ENCODE results near the gene RBM4. TPM values are rescaled to one million over a fixed set of nuclear protein-coding genes. Genes with fewer than 3 reads are reported as not detected.

RBM4 gene
- total and polyA plus RNA-seq, 2 of the 4 experiments (the other 2 are of a cell fraction), result 165 to 198 TPM

DNA sequence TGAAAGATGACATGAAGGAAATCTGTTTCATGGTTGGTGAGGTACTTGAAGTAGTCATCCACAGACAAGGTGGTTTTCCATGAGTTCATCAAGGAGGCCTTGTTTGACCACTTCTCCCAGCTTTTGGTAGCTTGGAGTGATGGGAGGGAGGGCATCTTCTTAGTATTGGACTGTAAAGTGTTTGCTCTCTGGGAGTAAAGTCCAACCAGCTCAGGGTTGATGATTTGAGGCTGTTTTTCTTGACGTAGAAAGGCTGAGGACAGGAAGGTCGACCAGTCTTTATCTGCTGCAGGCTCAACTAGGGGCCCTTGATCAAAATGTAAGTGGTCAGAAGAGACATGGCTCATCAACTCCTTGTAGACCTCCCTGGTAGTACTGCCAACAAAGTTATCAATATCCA, 47.3 kb upstream of the RBM4 start:
- ChIA-PET CTCF (no interaction called here), POLR2A (ENCODE audit: unreplicated experiment) (no interaction called here)
- intact Hi-C loops (cut with micrococcal nuclease), result no loop called here

More for the DNA sequence above, 47.3 kb upstream of the RBM4 start:
- no peak overlapping the region for H2AFZ ChIP-seq (replicated peaks; ENCODE audit: low read length, poor library complexity)
- dilution Hi-C loops (cut with HindIII; ENCODE audit: low sequenced_read_pairs, unreplicated experiment), result no loop called here
- H2BK120ac ChIP-seq (ENCODE audit: low read depth, low read length), result no peak overlapping the region
- no peak for TF ChIP-seq MXI1 (IDR thresholded peaks at IDR 0.05; ENCODE audit: borderline replicate concordance, low read depth, low read length)
- TF ChIP-seq RAD21 (IDR thresholded peaks at IDR 0.05; ENCODE audit: low read length), result no peak
- no peak for TF ChIP-seq SMC3 (IDR thresholded peaks at IDR 0.05; ENCODE audit: low read depth, low read length)
- no peak for TF ChIP-seq CHD1 (IDR thresholded peaks at IDR 0.05; ENCODE audit: low read depth, low read length)
- TF ChIP-seq NFE2L2 (IDR thresholded peaks at IDR 0.05; ENCODE audit: low read depth, low read length), result no peak
- no peak for TF ChIP-seq RCOR1 (IDR thresholded peaks at IDR 0.05; ENCODE audit: insufficient replicate concordance, low read length)
- no peak for TF ChIP-seq FOS (IDR thresholded peaks at IDR 0.05; ENCODE audit: low read depth, low read length)
- no peak for TF ChIP-seq MAFK (IDR thresholded peaks at IDR 0.05; ENCODE audit: low read depth, low read length)
- TF ChIP-seq, protein P1, sequence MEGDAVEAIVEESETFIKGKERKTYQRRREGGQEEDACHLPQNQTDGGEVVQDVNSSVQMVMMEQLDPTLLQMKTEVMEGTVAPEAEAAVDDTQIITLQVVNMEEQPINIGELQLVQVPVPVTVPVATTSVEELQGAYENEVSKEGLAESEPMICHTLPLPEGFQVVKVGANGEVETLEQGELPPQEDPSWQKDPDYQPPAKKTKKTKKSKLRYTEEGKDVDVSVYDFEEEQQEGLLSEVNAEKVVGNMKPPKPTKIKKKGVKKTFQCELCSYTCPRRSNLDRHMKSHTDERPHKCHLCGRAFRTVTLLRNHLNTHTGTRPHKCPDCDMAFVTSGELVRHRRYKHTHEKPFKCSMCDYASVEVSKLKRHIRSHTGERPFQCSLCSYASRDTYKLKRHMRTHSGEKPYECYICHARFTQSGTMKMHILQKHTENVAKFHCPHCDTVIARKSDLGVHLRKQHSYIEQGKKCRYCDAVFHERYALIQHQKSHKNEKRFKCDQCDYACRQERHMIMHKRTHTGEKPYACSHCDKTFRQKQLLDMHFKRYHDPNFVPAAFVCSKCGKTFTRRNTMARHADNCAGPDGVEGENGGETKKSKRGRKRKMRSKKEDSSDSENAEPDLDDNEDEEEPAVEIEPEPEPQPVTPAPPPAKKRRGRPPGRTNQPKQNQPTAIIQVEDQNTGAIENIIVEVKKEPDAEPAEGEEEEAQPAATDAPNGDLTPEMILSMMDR (conservative IDR thresholded peaks at IDR 0.05; ENCODE audit: low read depth, low read length), result no peak
- TF ChIP-seq MAZ (IDR thresholded peaks at IDR 0.05; ENCODE audit: borderline replicate concordance, low read depth, low read length), result no peak
- TF ChIP-seq, protein P2, sequence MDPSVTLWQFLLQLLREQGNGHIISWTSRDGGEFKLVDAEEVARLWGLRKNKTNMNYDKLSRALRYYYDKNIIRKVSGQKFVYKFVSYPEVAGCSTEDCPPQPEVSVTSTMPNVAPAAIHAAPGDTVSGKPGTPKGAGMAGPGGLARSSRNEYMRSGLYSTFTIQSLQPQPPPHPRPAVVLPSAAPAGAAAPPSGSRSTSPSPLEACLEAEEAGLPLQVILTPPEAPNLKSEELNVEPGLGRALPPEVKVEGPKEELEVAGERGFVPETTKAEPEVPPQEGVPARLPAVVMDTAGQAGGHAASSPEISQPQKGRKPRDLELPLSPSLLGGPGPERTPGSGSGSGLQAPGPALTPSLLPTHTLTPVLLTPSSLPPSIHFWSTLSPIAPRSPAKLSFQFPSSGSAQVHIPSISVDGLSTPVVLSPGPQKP (IDR thresholded peaks at IDR 0.05; ENCODE audit: borderline replicate concordance, low read depth, low read length), result no peak
- TF ChIP-seq BHLHE40 (IDR thresholded peaks at IDR 0.05; ENCODE audit: low read depth, low read length), result no peak
- TF ChIP-seq, protein P3, sequence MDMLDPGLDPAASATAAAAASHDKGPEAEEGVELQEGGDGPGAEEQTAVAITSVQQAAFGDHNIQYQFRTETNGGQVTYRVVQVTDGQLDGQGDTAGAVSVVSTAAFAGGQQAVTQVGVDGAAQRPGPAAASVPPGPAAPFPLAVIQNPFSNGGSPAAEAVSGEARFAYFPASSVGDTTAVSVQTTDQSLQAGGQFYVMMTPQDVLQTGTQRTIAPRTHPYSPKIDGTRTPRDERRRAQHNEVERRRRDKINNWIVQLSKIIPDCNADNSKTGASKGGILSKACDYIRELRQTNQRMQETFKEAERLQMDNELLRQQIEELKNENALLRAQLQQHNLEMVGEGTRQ (IDR thresholded peaks at IDR 0.05; ENCODE audit: low read depth, low read length), result no peak
- no peak for TF ChIP-seq CEBPB (IDR thresholded peaks at IDR 0.05; ENCODE audit: low read depth, low read length)
- TF ChIP-seq POLR2A (IDR thresholded peaks at IDR 0.05; ENCODE audit: low read depth, low read length), result no peak
- TF ChIP-seq RFX5 (IDR thresholded peaks at IDR 0.05; ENCODE audit: low read depth, low read length), result no peak
- in situ Hi-C loops (cut with MboI; ENCODE audit: low sequenced_read_pairs), result no loop called here
- no peak overlapping the region for H4K8ac ChIP-seq (ENCODE audit: low read depth in 2 of 2, low read length in 2 of 2)
- WGBS, 2 experiments (ENCODE audit: extremely low coverage in 2 of 2, insufficient read length in 1 of 2), result no CpG with 5 or more reads among the region's 2 CpGs
- H3K18ac ChIP-seq (ENCODE audit: low read depth, low read length), result no peak overlapping the region
- H3K4me2 ChIP-seq (ENCODE audit: low read depth, low read length), result no peak overlapping the region
- no peak overlapping the region for H2AK9ac ChIP-seq (replicated peaks; ENCODE audit: low read depth, low read length, poor library complexity)
- H2BK5ac ChIP-seq (ENCODE audit: low read depth, low read length, poor library complexity, severe bottlenecking), result no peak overlapping the region
- H4K20me1 ChIP-seq (ENCODE audit: insufficient read depth, low read length), result no peaks in the 10 kb centered on the region
- no peak overlapping the region for H2AK5ac ChIP-seq (ENCODE audit: low read depth, low read length)
- H3K9ac ChIP-seq (ENCODE audit: low read depth, low read length), result no peak overlapping the region
- no peak overlapping the region for H2BK15ac ChIP-seq (ENCODE audit: low read depth, low read length)
- H3K23ac ChIP-seq (ENCODE audit: low read depth, low read length), result no peak overlapping the region
- H3K27me3 ChIP-seq (ENCODE audit: control insufficient read depth, insufficient read depth, low read length), result peaks cover 2% of the 10 kb centered on the region; the same call in 1 of the 2 replicates
- H3K9me3 ChIP-seq (ENCODE audit: control insufficient read depth, insufficient read depth, low read length), result no peaks in the 10 kb centered on the region
- no TSS peak for BruUV-seq (replicated peaks)
- H2BK20ac ChIP-seq (ENCODE audit: low read depth, low read length), result no peak overlapping the region
- no peak overlapping the region for H3K56ac ChIP-seq (ENCODE audit: extremely low read depth, insufficient read depth, low read length)
- peaks cover 11% of the 10 kb centered on the region for H3K4me1 ChIP-seq (ENCODE audit: control insufficient read depth, insufficient read depth, low read length)
- no peak overlapping the region for H4K5ac ChIP-seq (ENCODE audit: low read depth, low read length)
- H3K4me3 ChIP-seq (ENCODE audit: insufficient read depth, low read depth, low read length), result no peak overlapping the region
- H3K9me1 ChIP-seq (ENCODE audit: insufficient read depth, low read length), result peaks cover 19% of the 10 kb centered on the region
- H3K4ac ChIP-seq (ENCODE audit: low read depth, low read length), result no peak overlapping the region
- peaks cover 18 to 29% of the 10 kb centered on the region in 2 experiments for H3K79me1 ChIP-seq (ENCODE audit: low read depth in 1 of 2, low read length in 2 of 2)
- no peak overlapping the region for H3K27ac ChIP-seq (ENCODE audit: insufficient read depth, low read length)
- no peak overlapping the region for H3K14ac ChIP-seq (replicated peaks; ENCODE audit: low read depth, low read length)
- no peak for ATAC-seq (ENCODE audit: low read depth)
- no peak for DNase-seq
- no peak overlapping the region for H4K91ac ChIP-seq (ENCODE audit: insufficient read depth, low read depth, low read length)
- no peaks in the 10 kb centered on the region for H3K36me3 ChIP-seq (ENCODE audit: control insufficient read depth, insufficient read depth, low read length)
